Bronchial epithelial cell (primary cell): ENCODE measurements around the gene DOLPP1. TPM values are rescaled to one million over a fixed set of nuclear protein-coding genes. Genes with fewer than 3 reads are reported as not detected.

Experiments used
- DNase-seq: peaks from one replicate; pipeline ENCODE4 v3.0.0-alpha.2; 2010; ENCODE audit warnings: low read depth
- FAIRE-seq: peaks from 2 replicates; lab custom pipeline; 2011; peaks lifted over from hg19 to GRCh38; lab: Jason Lieb, UNC
- H3K27me3 ChIP-seq: 2 replicates; pipeline ENCODE4 v1.5.1; 2011; ENCODE audit warnings: low read length; ENCODE audit not compliant: control insufficient read depth, insufficient read depth
- H3K36me3 ChIP-seq: 2 replicates; pipeline ENCODE4 v1.5.1; 2011; ENCODE audit warnings: low read length; ENCODE audit not compliant: control insufficient read depth, insufficient read depth
- H3K4me3 ChIP-seq: 2 replicates; pipeline ENCODE4 v1.5.1; 2011; ENCODE audit warnings: mild to moderate bottlenecking, low read depth, low read length, control low read depth
- CTCF ChIP-seq: IDR thresholded peaks from 2 replicates; pipeline ENCODE4 v1.5.1; 2011; ENCODE audit warnings: mild to moderate bottlenecking, moderate library complexity, low read length, control low read depth, inconsistent platforms; ENCODE audit not compliant: insufficient read depth, severe bottlenecking
- total RNA-seq: library from RNA; depleted of rRNA; stranded (reverse); fragments of >200 nt; gene quantifications from 2 replicates; pipeline ENCODE4 v1.2.1, GENCODE V29; 2014

The DOLPP1 gene
- total RNA-seq, 1 donor from 2014 or later = 10.8 TPM

DNA sequence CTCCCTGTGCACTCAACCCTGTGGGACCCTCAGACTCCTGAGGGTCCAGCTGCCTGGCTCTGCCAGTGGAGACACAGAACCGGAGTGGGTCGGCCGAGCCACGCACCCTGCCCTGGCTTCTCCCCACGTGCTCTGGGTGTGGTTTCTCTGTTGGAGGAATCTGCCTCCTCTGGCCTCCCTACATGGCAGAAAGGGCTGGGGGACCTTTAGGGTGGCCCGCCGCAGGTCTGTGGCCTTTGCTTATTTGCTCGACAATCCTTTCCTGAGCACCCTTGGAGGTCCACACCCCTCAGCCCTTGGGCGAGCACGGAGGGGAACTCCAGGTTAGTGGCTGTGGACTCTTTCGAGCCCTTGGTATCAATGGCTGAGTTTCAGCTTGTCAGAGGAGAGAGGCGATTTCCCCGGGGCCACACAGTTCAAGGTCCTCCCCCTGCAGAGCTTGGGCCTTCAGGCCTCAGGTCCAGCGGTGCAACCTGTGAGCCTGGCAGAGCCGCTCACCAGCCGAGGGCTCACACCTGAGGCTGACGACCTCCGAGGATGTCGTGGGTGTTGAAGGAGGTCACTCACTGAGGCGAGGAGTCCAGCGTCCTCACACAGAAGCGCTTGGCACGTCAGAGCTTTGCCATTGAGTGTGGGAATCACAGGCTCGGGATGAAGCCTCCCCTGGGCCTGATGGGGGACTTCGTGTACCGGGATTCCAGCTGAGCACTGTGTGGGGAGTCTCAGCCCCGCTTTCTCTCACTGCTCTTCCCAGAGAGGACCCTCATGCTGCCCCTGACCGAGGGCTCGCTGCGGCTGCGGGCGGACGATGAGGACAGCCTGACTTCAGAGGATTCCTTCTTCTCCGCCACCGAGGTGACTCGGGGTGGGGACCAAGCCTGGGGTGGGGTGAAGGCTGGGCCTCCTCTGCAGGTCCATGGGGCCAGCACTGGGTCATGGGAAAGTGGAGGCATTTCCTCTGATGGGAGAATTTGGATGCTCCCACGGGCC, 20.8 kb upstream of the DOLPP1 start:
- TF ChIP-seq CTCF = no peak
- no peak for DNase-seq
- Histone ChIP-seq H3K36me3 (peaks cover 22% of the 10 kb centered on the region), H3K27me3 (no peaks in the 10 kb centered on the region), H3K4me3 (no peak overlapping the region)
- no peak for FAIRE-seq

DNA sequence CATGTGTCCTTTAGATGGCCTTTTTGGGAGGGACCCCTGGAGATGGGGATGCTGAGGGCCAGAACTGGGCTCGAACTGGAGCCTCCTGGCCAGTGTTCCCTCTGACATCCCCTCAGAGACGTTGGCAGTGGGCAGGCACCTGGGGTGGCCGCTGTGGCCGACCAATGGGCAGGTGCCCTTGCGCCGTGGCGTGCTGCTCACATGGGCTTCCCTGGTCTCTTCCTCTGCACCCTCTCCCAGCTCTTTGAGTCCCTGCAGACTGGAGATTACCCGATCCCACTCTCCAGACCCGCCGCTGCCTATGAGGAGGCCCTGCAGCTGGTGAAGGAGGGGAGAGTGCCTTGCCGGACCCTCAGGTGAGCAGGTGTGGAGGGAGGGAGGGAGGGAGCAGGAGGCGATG, 19.9 kb upstream of the DOLPP1 start:
- H3K36me3 ChIP-seq = peaks cover 26% of the 10 kb centered on the region
- H3K27me3 ChIP-seq = no peaks in the 10 kb centered on the region
- no peak for TF ChIP-seq CTCF
- H3K4me3 ChIP-seq = no peak overlapping the region
- DNase-seq = no peak
- FAIRE-seq = no peak

DNA sequence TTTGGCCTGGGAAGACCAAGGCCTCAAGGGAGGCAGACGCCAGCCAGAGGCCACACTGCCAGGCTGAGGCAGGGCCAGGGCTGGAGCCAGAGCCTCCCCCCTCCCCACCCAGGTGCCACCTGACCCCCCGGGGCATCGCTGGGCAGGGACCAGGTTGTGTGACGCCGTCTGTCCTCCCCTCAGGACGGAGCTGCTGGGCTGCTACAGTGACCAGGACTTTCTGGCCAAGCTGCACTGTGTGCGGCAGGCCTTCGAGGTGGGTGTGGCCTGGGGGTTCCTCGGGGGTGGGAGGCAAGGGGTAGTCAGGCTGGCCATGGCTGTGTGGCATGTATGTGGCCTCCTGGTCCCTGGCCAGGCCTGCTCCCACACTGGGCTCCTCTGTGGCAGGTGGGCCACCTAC, 17.9 kb upstream of the DOLPP1 start:
- TF ChIP-seq CTCF = no peak
- Histone ChIP-seq H3K27me3 (no peaks in the 10 kb centered on the region), H3K4me3 (no peak overlapping the region), H3K36me3 (peaks cover 32% of the 10 kb centered on the region)
- DNase-seq = no peak
- FAIRE-seq = no peak

DNA sequence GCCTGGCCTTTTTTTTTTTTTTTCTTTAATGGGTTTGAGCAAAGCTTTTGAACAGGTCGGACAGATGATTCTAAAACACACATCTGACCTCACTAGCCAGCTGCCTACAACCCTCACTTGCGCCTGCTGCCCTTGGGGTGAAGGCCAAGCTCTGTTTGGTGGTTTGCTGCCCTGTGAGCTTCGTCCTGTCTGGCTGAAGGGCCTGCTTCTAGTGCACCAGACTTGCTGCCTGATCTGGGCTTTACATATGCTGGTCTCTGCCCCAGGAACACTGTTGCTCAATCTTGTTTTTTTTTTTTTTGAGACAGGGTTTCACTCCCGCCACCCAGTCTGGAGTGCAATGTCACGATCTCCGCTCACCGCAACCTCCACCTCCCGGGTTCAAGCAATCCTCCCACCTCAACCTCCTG, 16.4 kb upstream of the DOLPP1 start:
- H3K36me3 ChIP-seq = peaks cover 31% of the 10 kb centered on the region
- no peak for TF ChIP-seq CTCF
- DNase-seq (no peak), FAIRE-seq (no peak)
- no peak overlapping the region for H3K4me3 ChIP-seq
- no peaks in the 10 kb centered on the region for H3K27me3 ChIP-seq

DNA sequence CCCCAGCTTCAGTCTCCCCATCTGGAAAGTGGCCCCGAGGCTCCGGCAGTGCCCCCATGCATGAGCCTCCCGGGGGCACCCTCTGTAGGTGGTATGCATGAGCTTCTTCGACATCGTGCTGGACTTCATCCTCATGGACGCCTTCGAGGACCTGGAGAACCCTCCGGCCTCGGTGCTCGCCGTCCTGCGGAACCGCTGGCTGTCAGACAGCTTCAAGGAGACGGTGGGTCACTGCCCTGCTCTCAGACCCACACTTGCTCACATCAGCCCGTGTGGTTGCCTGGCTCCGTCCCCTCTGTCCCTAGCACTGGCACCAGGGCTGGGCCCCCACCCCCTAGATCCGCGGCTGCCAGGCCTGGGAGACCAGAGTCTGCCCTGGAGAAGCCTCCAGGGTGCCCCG, 12.8 kb upstream of the DOLPP1 start:
- no peaks in the 10 kb centered on the region for H3K27me3 ChIP-seq
- no peak for FAIRE-seq
- H3K36me3 ChIP-seq = peaks cover 20% of the 10 kb centered on the region
- H3K4me3 ChIP-seq = no peak overlapping the region
- no peak for DNase-seq
- TF ChIP-seq CTCF = no peak
